ENCODE results near the gene KCNE3.

The KCNE3 gene, protein sequence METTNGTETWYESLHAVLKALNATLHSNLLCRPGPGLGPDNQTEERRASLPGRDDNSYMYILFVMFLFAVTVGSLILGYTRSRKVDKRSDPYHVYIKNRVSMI

DNA sequence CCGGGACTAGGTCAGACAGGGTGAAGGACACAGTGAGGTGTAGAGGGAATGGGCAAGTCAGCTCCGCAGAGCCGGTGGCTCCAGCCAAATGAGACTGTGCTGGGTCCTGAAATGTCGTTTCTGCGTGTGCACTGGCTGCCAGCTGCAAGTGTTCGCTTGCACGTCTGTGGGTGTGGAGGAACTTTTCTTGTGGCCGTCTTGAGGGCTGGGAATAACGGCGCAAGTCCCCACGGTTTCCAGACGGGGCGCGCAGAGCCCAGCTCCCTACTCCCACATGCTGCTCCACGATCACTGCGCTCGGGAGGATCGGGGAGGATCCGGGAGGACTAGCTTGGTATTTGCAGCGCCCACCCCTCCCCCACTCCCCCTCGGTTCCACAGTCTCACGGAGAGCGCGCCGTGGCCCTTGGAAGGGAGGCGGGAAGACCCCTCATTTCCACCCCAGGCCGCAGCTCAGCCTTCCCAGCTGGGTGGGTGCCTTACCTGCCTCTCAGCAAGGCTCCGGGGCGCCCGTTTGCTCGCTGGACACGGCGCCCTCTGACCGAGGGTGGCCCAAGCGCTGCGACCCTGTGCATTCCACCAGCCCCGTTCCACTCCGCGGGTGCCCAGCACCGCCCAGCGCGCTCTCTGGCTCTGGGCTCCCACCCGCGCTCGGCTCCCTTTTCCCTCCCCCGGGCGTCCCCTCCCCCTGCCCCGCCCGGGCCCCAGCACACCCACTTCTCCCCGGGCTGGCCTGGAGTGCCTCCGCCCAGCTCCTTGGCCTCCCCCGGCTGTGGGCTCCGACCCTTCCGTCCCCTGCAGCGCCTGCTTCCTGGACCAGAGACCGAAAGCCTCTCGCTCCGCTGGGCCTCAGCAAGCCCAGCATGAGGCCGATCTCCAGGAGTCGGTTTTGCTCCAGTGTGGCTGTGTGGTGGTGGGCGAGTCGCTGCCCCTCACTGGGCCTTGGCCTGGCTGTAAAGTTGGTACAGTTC lies at the start of gene KCNE3:
Gene KCNE3, minus strand, starts transcription at position 634 of the 970 bp plus-strand sequence. CDS start 9,986 bp downstream, outside the sequence.
- peaks cover 9% of the 10 kb centered on the region for H3K4me1 Mint-ChIP-seq
- DNase-seq = no peak
- H3K27ac Mint-ChIP-seq = no peak within 1 kb of the TSS
- peaks cover 73% of the 10 kb centered on the region for H3K27me3 Mint-ChIP-seq
- no peaks in the 10 kb centered on the region for H3K9me3 Mint-ChIP-seq
- H3K36me3 Mint-ChIP-seq = no peaks in the 10 kb centered on the region
- no peak within 1 kb of the TSS for H3K4me3 Mint-ChIP-seq
- CTCF ChIA-PET = interaction anchor here (1.8 kb wide), 1 partner anchor 14 kb away, joined by 6 read pairs; no protein-coding TSS in a partner anchor

DNA sequence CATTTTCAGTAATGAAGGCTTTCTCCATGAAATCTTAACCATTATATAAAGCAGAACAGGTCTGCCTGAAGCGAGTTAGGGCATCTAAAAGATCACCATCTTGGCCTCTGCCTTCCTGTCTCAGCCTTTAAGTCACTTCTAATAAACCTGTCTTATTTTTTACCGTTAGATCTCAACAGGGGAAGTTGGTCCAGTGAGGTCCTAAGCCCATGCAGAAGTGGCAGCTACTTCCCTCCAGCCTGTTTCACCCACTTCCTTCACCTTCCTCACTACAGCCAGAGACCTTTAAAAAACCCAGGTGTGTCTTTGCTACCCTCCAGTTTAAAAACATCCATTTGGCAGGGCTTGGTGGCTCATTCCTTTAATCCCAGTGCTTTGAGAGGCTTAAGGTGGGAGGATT lies 40.2 kb upstream of the KCNE3 start:
- DNase-seq = no peak
- Mint-ChIP-seq H3K36me3 (no peaks in the 10 kb centered on the region), H3K27ac (no peak overlapping the region), H3K4me3 (no peak overlapping the region), H3K27me3 (peaks cover 18% of the 10 kb centered on the region), H3K4me1 (no peaks in the 10 kb centered on the region), H3K9me3 (peaks cover 3% of the 10 kb centered on the region)
- CTCF ChIA-PET = no interaction called here

DNA sequence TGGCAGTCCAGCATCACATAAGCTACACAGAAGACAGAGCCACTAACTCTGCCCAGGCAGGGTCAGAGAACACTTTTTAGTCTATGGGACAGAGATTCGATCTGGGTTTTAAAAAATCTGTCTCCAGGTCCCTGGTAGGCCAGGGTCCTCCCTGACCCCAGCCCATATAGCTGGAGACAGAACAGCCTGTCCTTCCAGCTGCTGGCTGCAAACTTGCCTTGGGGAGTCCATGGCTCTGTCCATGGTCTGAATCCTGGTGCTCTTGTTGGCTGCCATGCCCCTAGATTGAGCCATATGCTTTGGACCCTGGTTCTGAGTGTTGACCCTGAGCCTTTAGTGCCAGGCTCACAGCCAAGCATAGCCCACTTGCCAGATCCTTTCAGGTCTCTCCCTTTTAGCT lies 39.5 kb upstream of the KCNE3 start:
- H3K4me3 Mint-ChIP-seq = no peak overlapping the region
- peaks cover 18% of the 10 kb centered on the region for H3K27me3 Mint-ChIP-seq
- H3K36me3 Mint-ChIP-seq = no peaks in the 10 kb centered on the region
- peaks cover 7% of the 10 kb centered on the region for H3K9me3 Mint-ChIP-seq
- H3K27ac Mint-ChIP-seq = no peak overlapping the region
- no peak for DNase-seq
- CTCF ChIA-PET = no interaction called here
- no peaks in the 10 kb centered on the region for H3K4me1 Mint-ChIP-seq

DNA sequence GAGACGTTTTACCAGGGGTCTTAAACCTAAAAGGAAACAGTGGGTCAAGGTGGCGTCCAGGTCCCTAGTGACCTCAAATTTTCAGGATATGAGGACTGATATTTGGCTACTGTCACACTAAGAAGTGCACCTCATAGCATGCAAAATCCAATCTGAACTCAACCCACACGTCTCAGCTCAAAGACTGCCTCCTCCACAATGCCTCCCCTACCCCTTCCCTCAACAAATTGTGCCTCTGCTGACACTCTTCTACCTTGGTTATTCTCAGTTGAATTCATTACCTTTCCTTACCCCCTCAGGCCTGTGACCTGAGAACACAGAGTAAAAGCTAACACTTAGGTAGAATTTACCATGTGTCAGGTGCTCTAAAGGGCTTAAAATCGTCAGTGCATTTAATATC lies 38.6 kb upstream of the KCNE3 start:
- Mint-ChIP-seq H3K9me3 (peaks cover 9% of the 10 kb centered on the region), H3K27ac (no peak overlapping the region), H3K4me3 (no peak overlapping the region), H3K4me1 (no peaks in the 10 kb centered on the region), H3K36me3 (no peaks in the 10 kb centered on the region), H3K27me3 (peaks cover 9% of the 10 kb centered on the region)
- CTCF ChIA-PET = no interaction called here
- DNase-seq = no peak

DNA sequence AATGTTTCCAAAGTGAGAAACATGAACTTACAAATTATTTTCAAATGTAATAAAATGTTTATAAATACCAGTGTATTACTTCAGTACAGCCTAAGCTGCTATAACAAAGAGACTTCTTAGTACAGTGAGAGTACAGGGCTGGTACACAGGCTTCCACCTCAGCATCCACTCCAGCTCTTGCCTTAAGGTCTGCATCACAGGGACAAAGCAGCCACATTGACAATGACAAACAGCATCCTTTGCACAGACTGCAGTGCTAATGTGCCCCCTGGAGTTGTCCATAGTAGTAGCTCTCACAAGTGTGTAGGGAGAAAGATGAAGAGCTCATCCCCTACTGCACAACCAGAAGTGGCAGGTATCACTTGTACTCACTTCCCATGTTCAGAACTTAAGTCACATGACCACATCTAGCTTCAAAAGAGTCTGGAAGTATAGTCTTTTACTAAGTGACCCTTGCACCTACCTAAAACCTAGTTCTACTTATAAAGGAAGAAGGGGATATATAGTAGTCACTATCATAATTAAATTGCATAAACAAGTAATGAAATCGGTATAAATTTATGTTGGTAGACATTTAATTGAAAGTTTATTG lies 36.8 kb upstream of the KCNE3 start:
- Mint-ChIP-seq H3K4me3 (no peak overlapping the region), H3K27me3 (no peaks in the 10 kb centered on the region), H3K27ac (no peak overlapping the region), H3K4me1 (no peaks in the 10 kb centered on the region), H3K36me3 (no peaks in the 10 kb centered on the region), H3K9me3 (peaks cover 9% of the 10 kb centered on the region)
- DNase-seq = no peak
- CTCF ChIA-PET = no interaction called here

DNA sequence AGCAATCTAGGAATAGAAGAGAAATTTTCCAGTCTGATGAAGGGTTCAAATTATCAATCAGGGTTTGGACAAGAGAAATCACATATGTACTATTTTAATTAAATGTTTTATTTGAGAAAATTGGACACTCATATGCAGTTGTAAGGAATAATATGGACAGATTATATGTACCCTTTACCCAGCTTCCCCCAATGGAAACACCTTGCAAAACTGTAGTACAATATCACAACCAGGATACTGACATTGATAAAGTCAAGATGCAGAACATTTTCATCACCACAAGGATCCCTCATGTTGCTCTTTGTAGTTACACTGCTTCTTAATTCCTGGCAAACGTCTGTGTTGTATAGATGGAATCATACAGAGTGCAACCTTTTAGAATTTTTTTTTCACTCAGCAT lies 27.6 kb upstream of the KCNE3 start:
- Mint-ChIP-seq H3K9me3 (no peaks in the 10 kb centered on the region), H3K36me3 (peaks cover 3% of the 10 kb centered on the region), H3K27me3 (no peaks in the 10 kb centered on the region), H3K27ac (no peak overlapping the region), H3K4me3 (no peak overlapping the region), H3K4me1 (peaks cover 23% of the 10 kb centered on the region)
- CTCF ChIA-PET = interaction anchor here (0.6 to 3.3 kb wide), 4 partner anchors 41 to 106 kb away, joined by 3 to 12 read pairs (median 3); no protein-coding TSS in a partner anchor
- no peak for DNase-seq

DNA sequence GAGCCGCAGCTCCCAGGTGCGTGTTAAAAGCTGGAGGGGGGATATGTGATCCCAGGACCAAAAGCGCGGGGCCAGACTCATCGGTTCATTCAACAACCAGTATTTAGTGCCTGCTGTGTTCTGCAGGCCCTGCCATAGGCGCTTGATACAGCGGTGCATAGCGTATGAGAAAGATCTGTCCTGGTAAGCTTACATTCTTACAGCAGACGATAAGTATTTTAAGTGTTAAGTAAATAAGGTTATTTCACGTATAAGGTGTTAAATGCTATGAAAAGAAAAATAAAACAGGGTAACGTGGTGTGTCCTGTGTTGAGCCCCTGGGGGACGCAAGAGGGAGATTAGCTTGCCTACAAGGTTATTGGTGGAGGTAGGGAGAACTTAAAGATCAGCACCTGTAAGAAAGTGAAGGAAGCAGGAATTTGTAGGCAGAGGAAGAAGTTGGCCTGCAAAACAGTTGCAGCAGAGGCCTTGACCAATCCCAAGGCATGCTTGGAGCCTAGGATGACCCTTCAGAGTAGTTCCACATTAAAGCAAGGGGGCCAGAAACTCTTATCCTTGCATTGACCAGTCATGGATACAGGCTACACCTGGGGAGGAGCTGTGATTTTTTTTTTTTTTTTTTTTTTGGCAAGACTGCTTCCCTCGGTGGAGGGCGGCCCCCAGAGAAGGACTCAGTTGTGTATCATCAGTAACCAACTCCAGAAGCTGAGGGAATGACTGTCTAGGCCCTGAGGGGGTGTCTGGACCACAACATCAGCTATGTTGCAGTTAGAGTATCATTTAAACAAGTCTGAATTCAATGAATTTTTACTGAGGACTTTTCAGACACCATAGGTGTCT lies 26.7 kb upstream of the KCNE3 start:
- peaks cover 23% of the 10 kb centered on the region for H3K4me1 Mint-ChIP-seq
- peaks cover 3% of the 10 kb centered on the region for H3K36me3 Mint-ChIP-seq
- peak overlapping the region; percentile 93 for H3K27ac Mint-ChIP-seq
- peak overlapping the region; percentile 78 for H3K4me3 Mint-ChIP-seq
- no peak for DNase-seq
- CTCF ChIA-PET = interaction anchor here (0.5 to 3.3 kb wide), 5 partner anchors 40 to 99 kb away, joined by 3 to 12 read pairs (median 3); no protein-coding TSS in a partner anchor
- no peaks in the 10 kb centered on the region for H3K9me3 Mint-ChIP-seq
- no peaks in the 10 kb centered on the region for H3K27me3 Mint-ChIP-seq

DNA sequence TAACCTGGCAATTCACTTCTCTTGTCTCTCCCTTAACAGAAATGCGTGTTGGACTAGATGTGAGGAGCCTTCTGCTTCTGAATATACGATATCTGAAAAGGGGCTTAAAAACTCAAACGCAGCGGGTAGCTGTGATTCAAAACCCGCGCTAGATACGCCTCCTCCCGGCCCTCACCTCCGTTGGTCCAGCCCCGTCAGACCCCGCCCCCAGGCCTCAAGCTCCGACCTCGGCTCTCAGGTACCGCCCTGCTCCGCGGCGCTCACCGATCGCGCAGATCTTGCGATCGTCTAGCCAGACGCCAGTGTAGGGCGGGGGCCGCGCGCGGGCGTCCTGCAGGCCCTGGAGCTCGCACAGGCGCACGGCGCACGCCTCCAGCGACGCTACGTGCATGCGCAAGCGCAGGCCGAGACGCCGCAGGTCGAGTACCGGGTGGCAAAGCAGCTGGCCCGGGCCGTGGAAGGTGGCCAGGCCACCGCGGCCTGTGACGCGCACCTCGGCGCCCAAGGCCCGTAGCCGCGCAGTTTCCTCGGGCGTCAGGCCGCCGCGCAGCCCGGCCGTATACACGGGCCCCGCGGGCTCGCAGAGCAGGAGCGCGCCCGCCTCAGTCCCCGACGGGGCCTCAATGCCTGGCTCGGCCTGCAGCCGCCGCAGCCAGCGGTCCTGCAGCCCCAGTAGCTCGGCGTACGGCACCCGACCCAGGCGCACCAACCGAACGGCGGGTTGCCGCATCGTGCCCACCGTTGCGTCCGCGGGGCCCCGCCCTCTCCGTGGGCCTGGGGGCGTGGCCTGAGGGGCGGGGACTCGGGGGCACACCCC lies 25.8 kb upstream of the KCNE3 start, which contains the start of gene LIPT2:
Gene LIPT2, minus strand, starts transcription at position 751 of the 817 bp plus-strand sequence. Its CDS starts 21 bp downstream, at position 730.
- Mint-ChIP-seq H3K4me3 (peak within 1 kb of the TSS; percentile 78), H3K27ac (peak within 1 kb of the TSS; percentile 93), H3K9me3 (no peaks in the 10 kb centered on the region), H3K36me3 (peaks cover 3% of the 10 kb centered on the region), H3K4me1 (peaks cover 23% of the 10 kb centered on the region), H3K27me3 (no peaks in the 10 kb centered on the region)
- CTCF ChIA-PET = interaction anchor here (0.6 to 3.3 kb wide), 3 partner anchors 39 to 65 kb away, joined by 3 to 12 read pairs (median 5); no protein-coding TSS in a partner anchor
- DNase-seq = peak; percentile 99

DNA sequence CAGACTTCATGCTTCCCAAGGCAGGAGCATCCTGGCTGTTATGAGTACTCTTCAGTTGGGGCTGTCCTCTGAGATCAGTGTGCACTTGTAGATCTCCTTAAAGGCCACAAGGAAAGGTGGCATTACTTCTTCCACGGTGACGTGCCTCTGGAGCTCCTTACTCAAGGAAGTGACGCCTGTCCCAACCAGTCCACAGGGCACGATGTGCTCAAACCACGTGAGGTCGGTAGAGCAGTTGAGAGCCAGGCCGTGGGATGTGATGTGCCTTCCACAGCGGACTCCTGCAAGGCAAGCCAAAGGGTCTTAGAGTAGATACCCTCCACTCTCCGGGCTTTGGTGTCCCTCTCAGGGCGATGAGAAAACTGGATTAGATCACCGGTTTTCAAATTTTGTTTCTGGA lies 24.7 kb upstream of the KCNE3 start:
- peak overlapping the region; percentile 89 for H3K27ac Mint-ChIP-seq

DNA sequence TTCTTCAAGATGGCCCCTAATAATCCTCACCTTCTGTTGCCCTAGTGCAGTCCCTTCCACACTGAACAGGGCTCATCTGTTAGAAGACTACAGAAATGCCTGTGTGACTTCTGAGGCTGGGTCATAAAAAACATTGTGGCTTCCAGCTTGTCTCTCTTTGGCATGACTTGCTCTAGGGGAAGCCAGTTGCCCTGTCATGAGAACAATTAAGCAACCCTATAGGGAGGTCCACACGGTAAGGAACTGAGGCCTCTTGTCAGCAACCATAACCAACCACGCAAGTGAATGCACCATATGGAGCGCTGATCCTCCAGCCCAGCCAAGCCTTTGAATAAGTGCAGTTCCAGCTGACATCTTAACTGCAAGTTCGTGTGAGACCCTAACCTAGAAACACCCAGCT lies 23.6 kb upstream of the KCNE3 start:
- DNase-seq = no peak
- CTCF ChIA-PET = no interaction called here
- no peaks in the 10 kb centered on the region for H3K36me3 Mint-ChIP-seq
- peaks cover 23% of the 10 kb centered on the region for H3K4me1 Mint-ChIP-seq
- no peaks in the 10 kb centered on the region for H3K9me3 Mint-ChIP-seq
- H3K27ac Mint-ChIP-seq = no peak overlapping the region
- no peak overlapping the region for H3K4me3 Mint-ChIP-seq
- peaks cover 8% of the 10 kb centered on the region for H3K27me3 Mint-ChIP-seq

More for the DNA sequence above, 24.7 kb upstream of the KCNE3 start:
- Mint-ChIP-seq H3K9me3 (no peaks in the 10 kb centered on the region), H3K4me1 (peaks cover 23% of the 10 kb centered on the region), H3K36me3 (peaks cover 2% of the 10 kb centered on the region), H3K27me3 (peaks cover 5% of the 10 kb centered on the region), H3K4me3 (peak overlapping the region; percentile 74)
- CTCF ChIA-PET = interaction anchor here (0.6 to 3.3 kb wide), 2 partner anchors 38 to 77 kb away, joined by 3 to 12 read pairs; no protein-coding TSS in a partner anchor
- DNase-seq = no peak

DNA sequence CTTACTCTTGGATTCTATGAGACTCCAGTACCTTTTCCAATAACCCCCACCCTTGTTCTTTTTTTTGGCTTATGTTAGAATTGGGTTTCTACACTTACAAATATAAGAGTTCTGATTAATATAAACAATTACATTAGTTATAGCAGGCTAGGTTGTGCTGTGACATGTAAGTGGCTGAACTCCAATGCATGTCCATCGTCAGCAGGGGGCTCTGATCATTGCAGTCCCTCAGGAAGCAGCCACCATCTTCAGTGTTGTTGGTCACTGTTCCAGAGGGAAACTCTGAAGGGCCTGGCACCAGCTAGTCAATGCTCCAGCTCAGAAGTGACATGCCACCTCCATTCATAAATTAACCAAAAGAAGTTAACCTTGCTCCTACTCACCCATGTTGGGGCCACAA lies 20.5 kb upstream of the KCNE3 start:
- H3K27ac Mint-ChIP-seq = no peak overlapping the region
- H3K9me3 Mint-ChIP-seq = no peaks in the 10 kb centered on the region
- peaks cover 8% of the 10 kb centered on the region for H3K27me3 Mint-ChIP-seq
- no peak for DNase-seq
- peaks cover 15% of the 10 kb centered on the region for H3K4me1 Mint-ChIP-seq
- H3K4me3 Mint-ChIP-seq = no peak overlapping the region
- no peaks in the 10 kb centered on the region for H3K36me3 Mint-ChIP-seq
- CTCF ChIA-PET = interaction anchor here (0.6 kb wide), 1 partner anchor 35 kb away, joined by 3 read pairs; no protein-coding TSS in a partner anchor

DNA sequence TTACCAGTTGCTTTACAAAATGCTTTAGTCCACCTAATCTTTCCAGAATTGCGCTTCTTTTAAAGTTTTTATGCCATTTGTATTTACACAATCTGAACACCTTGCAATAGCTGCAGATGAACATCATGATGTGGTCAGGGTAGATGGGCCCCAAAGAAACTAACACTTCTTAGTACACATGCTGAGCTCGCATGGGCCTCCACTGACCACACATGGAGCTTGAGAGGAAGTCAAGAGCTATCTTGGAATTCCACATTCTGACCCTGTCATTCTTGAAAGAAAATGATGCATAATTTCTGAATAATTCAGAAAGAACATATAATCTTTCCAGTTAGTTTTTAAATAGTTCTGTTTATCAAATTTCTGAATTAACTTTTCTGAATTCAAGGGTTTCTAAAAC lies 18.5 kb upstream of the KCNE3 start:
- no peak for DNase-seq
- H3K27ac Mint-ChIP-seq = no peak overlapping the region
- no peaks in the 10 kb centered on the region for H3K9me3 Mint-ChIP-seq
- CTCF ChIA-PET = interaction anchor here (1.3 kb wide), 1 partner anchor 23 kb away, joined by 3 read pairs; no protein-coding TSS in a partner anchor
- H3K27me3 Mint-ChIP-seq = peaks cover 8% of the 10 kb centered on the region
- H3K36me3 Mint-ChIP-seq = no peaks in the 10 kb centered on the region
- H3K4me1 Mint-ChIP-seq = no peaks in the 10 kb centered on the region
- H3K4me3 Mint-ChIP-seq = no peak overlapping the region

Data from activated naive CD4-positive, alpha-beta T cell treated with anti-CD3 and anti-CD28 coated beads, Interleukin-2, amount 10 ng/mL, durations not matched to agents 7 days and 5 days (primary cell).